Skeletal muscle satellite cell (primary cell): ENCODE measurements around the gene NXPH3.
"Not testable (repeated sequence)": the region's sequence is repeated elsewhere in the genome, so short reads cannot be mapped to it uniquely, and the experiment has no call there.

ENCODE experiments used
- H3K27me3 ChIP-seq: 2 replicates; pipeline ENCODE4 v1.7.0; 2013; ENCODE audit warnings: low read length; ENCODE audit not compliant: control insufficient read depth, insufficient read depth
- H3K36me3 ChIP-seq: 2 replicates; pipeline ENCODE4 v1.7.0; 2013; ENCODE audit warnings: mild to moderate bottlenecking, control low read depth, low read length; ENCODE audit not compliant: insufficient read depth
- H3K4me1 ChIP-seq: 2 replicates; pipeline ENCODE4 v1.7.0; 2013; ENCODE audit warnings: low read length; ENCODE audit not compliant: control insufficient read depth, insufficient read depth
- H3K4me2 ChIP-seq: 2 replicates; pipeline ENCODE4 v1.7.0; 2013; ENCODE audit warnings: mild to moderate bottlenecking, low read length
- H3K4me3 ChIP-seq: 2 replicates; pipeline ENCODE4 v1.7.0; 2013; ENCODE audit warnings: low read length
- H3K9ac ChIP-seq: 2 replicates; pipeline ENCODE4 v1.7.0; 2013; ENCODE audit warnings: mild to moderate bottlenecking, low read depth, low read length, moderate library complexity
- H3K9me3 ChIP-seq: replicated peaks from 2 replicates; pipeline ENCODE4 v1.7.0; 2013; ENCODE audit warnings: mild to moderate bottlenecking, control low read depth, low read length

The NXPH3 gene

DNA sequence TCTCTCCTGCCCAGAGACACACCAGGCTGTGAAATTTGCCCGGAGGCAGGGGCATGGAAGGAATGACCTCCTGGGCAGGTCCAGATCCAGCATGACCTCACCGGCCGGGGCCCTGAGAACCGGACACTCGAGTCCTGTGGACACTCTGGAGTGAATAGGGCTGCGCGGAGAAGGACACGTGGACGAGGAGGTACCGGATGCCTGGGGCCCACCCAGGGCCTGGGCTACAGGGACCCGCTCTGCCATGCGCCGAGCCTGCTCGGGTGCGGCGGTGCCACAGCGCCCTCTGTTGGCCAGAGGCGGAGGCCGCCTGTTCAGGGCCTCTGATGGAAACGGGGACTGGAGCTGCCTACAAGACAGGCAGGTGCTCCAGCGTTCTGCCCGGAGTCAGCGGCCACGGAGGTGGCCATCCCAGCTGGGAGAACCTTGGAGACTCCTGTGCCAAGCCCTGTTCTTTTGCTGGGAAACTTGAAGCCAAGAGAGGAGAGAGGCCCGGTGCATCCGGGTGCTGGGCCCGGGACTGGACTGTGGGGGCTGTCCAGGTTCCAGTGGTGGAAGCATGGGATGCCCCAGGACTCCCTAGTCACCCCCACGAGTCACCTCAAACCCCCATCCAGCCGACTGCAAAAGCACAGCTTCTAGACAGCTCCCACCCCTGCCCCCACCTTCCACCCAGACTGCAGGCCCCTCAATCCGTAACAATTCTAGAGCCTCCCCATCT is 19.3 kb upstream of the NXPH3 start:
- Histone ChIP-seq H3K9ac (peak overlapping the region; percentile 27), H3K27me3 (peaks cover 8% of the 10 kb centered on the region), H3K4me2 (peak overlapping the region; percentile 57), H3K4me1 (peaks cover 10% of the 10 kb centered on the region), H3K36me3 (no peaks in the 10 kb centered on the region), H3K9me3 (no peaks in the 10 kb centered on the region), H3K4me3 (no peak overlapping the region)

DNA sequence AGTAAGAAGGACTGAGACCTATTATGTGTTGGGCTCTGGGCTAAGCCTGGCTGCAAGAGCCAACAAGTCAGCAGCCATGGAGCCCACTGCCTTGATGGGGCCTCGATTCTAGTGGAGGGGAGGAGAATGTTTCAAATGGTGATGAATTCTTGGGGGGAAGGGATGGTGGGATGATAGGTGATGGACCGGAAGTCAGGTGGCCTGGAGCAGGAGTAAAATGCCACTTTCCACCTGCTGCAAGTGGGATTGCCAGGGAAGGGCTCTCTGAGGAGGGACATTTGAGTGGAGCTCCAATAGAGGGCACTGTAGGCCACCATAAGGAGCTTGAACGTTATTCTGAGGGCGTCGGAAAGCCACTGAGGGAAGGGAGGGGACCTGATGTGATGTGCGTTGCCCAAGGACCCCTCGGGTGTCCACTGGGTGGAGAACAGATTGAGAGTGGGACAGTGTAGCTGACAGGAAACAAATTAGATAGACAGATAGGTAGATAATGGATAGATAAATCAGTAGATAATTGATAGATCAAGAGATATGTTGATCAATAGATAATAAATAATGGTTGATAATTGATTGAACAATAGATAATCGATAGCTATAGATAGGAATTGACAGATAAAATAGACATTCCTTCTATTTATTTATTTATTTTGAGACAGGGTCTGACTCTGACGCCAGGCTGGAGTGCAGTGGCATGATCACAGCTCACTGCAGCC is 18.2 kb upstream of the NXPH3 start:
- no peaks in the 10 kb centered on the region for H3K36me3 ChIP-seq
- no peak overlapping the region for H3K9ac ChIP-seq
- peaks cover 4% of the 10 kb centered on the region for H3K4me1 ChIP-seq
- H3K9me3 ChIP-seq, result no peaks in the 10 kb centered on the region
- no peak overlapping the region for H3K4me2 ChIP-seq
- H3K4me3 ChIP-seq, result no peak overlapping the region
- peaks cover 9% of the 10 kb centered on the region for H3K27me3 ChIP-seq

DNA sequence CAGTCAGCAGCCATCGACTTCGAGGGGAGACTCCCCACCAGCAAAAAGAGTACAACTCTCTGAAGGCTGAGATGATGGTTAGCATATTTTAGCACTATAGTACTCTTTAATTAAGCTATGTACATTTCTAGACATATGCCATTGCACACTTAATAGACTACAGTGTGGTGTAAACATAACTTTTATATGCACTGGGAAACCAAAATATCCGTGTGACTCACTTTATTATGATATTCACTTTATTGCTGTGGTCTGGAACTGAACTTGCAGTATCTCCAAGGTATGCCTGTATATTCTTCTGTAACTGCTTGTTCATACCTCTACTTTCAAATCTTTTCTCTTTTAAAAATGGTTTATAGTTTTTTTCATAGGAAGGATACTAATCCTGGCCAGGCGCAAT is 11.0 kb upstream of the NXPH3 start:
- Histone ChIP-seq H3K9ac (no peak overlapping the region), H3K4me1 (peaks cover 31% of the 10 kb centered on the region), H3K4me3 (no peak overlapping the region), H3K4me2 (no peak overlapping the region), H3K27me3 (peaks cover 5% of the 10 kb centered on the region), H3K36me3 (no peaks in the 10 kb centered on the region), H3K9me3 (no peaks in the 10 kb centered on the region)

DNA sequence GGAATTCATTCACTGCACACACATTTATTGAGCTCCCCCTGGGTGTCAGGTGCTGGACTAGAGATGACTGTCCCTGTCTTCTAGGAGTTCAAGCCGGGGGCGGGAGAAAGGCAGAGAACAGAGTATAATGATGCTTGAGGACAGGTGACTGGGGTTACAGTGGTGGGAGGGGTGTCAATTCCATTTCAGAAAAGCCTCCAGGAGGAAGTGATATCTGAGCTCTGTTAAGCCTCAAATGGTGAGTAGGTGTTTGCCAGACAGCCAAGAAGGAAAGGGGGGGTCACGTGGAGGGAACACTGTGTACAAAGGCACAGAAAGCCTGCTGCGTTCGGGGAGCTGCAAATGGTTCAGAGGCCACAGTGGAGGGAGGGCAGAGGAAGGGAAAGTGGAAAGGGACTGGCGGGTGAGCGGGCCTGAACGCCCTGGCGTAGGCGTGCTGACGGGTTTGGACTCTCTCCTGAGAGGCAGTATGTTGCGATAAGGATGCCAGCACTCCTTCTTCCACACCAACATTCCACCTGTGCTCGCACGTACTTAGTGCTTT is 9.7 kb upstream of the NXPH3 start:
- H3K36me3 ChIP-seq, result no peaks in the 10 kb centered on the region
- H3K27me3 ChIP-seq, result peaks cover 12% of the 10 kb centered on the region
- peaks cover 33% of the 10 kb centered on the region for H3K4me1 ChIP-seq
- no peaks in the 10 kb centered on the region for H3K9me3 ChIP-seq
- peak overlapping the region; percentile 71 for H3K4me2 ChIP-seq
- no peak overlapping the region for H3K9ac ChIP-seq
- peak overlapping the region; percentile 21 for H3K4me3 ChIP-seq

DNA sequence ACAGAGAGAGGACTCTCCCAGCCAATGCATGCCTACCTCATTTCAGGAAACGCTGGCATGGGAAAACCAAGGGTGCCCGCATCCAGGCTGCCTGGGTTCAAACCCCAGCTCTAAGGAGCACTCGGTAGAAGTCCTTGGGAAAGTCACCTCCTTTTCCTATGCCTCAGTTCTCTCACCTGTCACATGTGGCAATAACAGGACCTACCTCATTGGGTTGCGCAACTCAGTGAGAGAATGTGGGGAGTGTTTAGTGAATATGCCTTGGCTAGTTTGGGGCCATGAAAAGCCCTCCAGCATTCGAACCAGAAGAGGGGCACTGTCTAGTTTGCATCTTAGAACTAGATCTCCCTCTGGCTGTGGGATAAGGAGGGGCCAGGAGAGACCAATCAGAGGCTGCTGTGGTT is 9.0 kb upstream of the NXPH3 start:
- Histone ChIP-seq H3K4me3 (no peak overlapping the region), H3K9ac (no peak overlapping the region), H3K27me3 (peaks cover 15% of the 10 kb centered on the region), H3K4me1 (peaks cover 33% of the 10 kb centered on the region), H3K4me2 (no peak overlapping the region), H3K9me3 (no peaks in the 10 kb centered on the region), H3K36me3 (no peaks in the 10 kb centered on the region)

DNA sequence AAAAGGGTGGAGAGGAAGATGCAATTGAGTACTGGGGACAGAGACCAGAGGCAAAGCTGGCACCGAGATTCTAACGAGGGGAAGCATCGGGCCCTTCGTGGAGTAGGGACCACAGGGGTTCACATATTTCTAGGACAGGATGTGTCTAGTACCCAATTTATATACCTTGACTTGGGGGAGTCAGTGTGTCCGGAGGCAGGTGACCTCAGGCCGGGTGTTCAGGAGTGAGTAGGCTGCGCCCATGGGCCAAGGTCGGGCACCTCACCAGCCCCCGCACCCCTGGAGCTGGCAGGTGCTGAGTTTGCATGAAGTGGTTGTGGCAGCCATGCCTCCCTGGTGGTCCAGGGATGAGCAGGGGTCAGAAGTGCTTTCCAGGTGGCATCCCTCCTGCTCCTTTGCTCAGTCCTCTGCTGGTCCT is 8.6 kb upstream of the NXPH3 start:
- H3K4me1 ChIP-seq, result peaks cover 33% of the 10 kb centered on the region
- no peak overlapping the region for H3K4me2 ChIP-seq
- peaks cover 19% of the 10 kb centered on the region for H3K27me3 ChIP-seq
- no peak overlapping the region for H3K9ac ChIP-seq
- no peaks in the 10 kb centered on the region for H3K9me3 ChIP-seq
- H3K4me3 ChIP-seq, result no peak overlapping the region
- no peaks in the 10 kb centered on the region for H3K36me3 ChIP-seq

DNA sequence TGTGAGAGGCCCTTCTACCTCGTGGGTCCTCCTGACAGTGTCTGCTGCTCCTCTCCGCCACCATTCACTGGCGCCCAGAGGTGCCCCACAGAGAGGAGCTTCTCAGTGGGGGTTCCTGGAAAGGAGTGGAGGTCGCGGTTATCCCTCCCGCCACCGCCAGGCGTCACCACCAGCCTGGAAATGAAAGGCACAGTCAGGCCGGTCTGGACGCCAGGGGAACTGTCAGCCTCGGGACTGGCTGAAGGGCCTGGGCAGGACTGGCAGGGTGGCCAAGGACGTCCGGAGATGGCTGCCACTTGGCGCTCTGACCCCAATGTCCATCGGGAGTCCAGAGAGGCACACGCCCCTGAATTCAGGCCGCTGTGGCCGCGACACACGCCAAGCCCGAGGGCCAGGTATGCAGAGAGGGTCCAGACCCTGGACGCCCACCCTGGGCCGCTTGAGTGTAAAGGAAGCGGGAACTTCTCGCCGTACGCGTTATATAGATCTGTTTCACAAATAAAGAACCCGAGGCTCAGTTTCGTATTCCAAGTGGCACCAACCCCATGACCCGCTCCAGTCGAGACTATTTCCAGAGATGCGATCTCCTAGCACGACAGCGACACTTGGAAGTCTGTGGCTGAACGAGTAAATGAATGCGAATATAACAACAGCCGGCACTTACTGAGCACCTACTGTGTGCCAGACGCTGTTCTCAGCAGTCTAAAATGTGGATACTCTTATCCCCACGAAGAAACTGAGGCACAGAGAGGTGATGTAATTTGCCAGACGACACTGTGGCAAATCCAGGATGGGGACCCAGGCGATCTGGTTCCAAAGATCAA is 7.6 kb upstream of the NXPH3 start:
- no peaks in the 10 kb centered on the region for H3K9me3 ChIP-seq
- H3K9ac ChIP-seq, result peak overlapping the region; percentile 46
- peak overlapping the region; percentile 67 for H3K4me3 ChIP-seq
- H3K27me3 ChIP-seq, result peaks cover 29% of the 10 kb centered on the region
- peaks cover 33% of the 10 kb centered on the region for H3K4me1 ChIP-seq
- peak overlapping the region; percentile 85 for H3K4me2 ChIP-seq
- no peaks in the 10 kb centered on the region for H3K36me3 ChIP-seq

DNA sequence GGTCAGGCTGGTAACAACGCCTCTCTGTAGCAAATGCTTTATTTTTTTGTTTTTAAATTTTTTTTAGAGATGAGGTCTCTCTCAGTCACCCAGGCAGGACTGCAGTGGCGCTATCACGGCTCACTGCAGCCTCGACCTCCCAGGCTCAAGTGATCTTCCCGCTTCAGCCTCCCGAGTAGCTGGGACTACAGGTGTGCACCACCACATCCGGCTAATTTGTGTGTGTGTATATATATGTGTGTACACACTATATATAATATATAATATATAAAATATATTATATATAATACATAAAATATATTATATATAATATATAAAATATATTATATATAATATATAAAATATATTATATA is 7.0 kb upstream of the NXPH3 start:
- H3K36me3 ChIP-seq, H3K4me3 ChIP-seq: not testable (repeated sequence)
- peaks cover 35% of the 10 kb centered on the region for H3K27me3 ChIP-seq

DNA sequence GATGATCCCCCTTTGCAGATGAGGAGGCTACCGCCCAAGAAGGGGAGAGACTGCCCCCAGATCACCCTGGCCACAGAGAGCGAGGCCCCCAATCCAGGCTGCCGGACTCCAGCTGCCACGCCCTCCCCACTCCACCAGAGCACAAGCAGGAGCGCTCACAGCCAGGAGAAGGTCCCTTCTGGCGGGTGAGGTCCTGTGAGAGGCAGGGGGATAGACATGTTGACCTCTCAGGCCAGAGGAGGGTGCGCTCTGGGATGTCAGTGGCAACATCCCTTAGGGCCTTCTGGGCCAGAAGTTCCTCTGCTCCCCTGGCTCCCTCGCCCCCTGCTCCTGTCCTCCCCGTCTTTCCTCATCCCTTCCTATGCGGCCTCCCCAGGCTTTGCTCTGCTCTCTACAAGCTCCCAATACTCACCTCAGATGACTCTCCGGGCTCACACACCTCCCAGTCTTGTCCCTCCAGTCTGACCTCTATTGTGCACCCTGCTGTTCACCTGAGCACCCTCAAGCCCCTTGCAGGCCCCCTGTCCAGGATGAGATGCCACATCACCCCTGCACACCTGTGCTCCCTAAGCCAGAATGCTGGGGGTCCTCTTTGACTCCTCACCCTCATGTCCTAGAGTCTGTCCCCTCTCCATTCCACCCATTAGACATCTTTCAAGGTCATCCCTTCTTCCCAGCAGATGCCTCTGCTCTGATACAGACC is 5.0 kb upstream of the NXPH3 start:
- H3K4me1 ChIP-seq, result peaks cover 37% of the 10 kb centered on the region

More for the DNA sequence above, 7.0 kb upstream of the NXPH3 start:
- not testable (repeated sequence) for H3K9me3 ChIP-seq, H3K9ac ChIP-seq
- Histone ChIP-seq H3K4me2 (peak overlapping the region; percentile 85), H3K4me1 (peaks cover 36% of the 10 kb centered on the region)

DNA sequence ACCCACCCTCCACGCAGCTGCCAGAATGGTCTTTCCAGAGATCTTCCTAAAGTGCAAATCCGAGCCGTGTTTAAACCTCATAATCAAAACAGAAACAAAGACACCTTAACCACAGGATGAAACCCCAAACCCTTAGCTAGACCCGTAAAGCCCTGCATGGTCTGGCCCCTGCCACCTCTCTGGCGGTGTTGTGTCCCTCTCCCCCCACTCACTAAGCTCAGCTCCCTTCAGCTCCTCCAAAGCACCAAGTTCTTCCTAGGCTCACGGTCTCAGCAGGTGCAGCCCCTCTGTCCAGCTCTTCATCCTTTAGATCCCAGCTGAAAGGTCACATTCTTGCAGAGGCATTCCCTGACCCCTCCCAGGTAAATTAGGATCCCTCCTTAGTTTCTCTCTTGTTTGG is 4.4 kb upstream of the NXPH3 start:
- Histone ChIP-seq H3K4me3 (no peak overlapping the region), H3K4me1 (peaks cover 36% of the 10 kb centered on the region), H3K9ac (no peak overlapping the region), H3K27me3 (peaks cover 50% of the 10 kb centered on the region), H3K4me2 (no peak overlapping the region), H3K9me3 (no peaks in the 10 kb centered on the region), H3K36me3 (no peaks in the 10 kb centered on the region)

More for the DNA sequence above, 5.0 kb upstream of the NXPH3 start:
- Histone ChIP-seq H3K4me3 (no peak overlapping the region), H3K9ac (no peak overlapping the region), H3K36me3 (no peaks in the 10 kb centered on the region), H3K9me3 (no peaks in the 10 kb centered on the region), H3K4me2 (no peak overlapping the region), H3K27me3 (peaks cover 50% of the 10 kb centered on the region)

DNA sequence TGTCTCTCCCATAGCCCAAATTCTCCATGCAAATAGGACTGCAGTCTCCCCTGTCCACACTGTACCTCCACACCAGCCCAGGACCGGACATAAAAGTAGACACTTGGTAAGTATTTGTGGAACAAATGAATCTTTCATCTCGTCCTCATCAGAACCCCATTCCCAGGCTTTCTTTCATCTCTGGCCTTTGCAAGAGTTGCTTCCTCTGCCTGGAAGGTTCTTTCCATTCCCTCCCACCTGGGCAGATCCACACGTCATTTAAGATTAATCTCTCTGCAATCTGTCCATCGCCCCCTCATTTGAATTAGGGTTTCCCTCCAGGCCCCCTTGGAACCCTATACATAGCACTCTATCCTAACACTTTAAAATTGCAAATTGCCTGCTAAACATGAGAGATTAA is 3.9 kb upstream of the NXPH3 start:
- no peak overlapping the region for H3K4me3 ChIP-seq
- H3K36me3 ChIP-seq, result no peaks in the 10 kb centered on the region
- H3K9me3 ChIP-seq, result no peaks in the 10 kb centered on the region

More for the DNA sequence above, 3.9 kb upstream of the NXPH3 start:
- Histone ChIP-seq H3K9ac (no peak overlapping the region), H3K4me1 (peaks cover 35% of the 10 kb centered on the region), H3K27me3 (peaks cover 50% of the 10 kb centered on the region), H3K4me2 (no peak overlapping the region)
